Omental fat pad (tissue), 4 donors: ENCODE measurements around the gene CARD11. TPM values are rescaled to one million over a fixed set of nuclear protein-coding genes. Genes with fewer than 3 reads are reported as not detected.

Experiments used
- ATAC-seq: fragments of 150-250 bp; one replicate; pipeline ENCODE4 v1.9.1; 2016; ENCODE audit warnings: mild to moderate bottlenecking, moderate library complexity; ENCODE audit not compliant: low FRiP score
- DNase-seq: peaks from one replicate; pipeline ENCODE4 v3.0.0-alpha.2; 2019; ENCODE audit warnings: low spot score
- CTCF ChIP-seq, 3 donors: fragments of 450-650 bp; IDR thresholded peaks; one replicate each; pipeline ENCODE4 v1.5.1; 2016 to 2017; ENCODE audit warnings: antibody characterized with exemption in 3 of 3, mild to moderate bottlenecking in 3 of 3, moderate library complexity in 2 of 3
- total RNA-seq, 4 donors: library from RNA; depleted of rRNA; stranded (reverse); fragments of >200 nt; gene quantifications; one replicate each; pipeline ENCODE4 v1.1.0, GENCODE V29; 2016

The CARD11 gene
- total RNA-seq, 4 donors from 2014 or later = 0.75 to 1.4 (median 1.0) TPM

- ATAC-seq (no peak), DNase-seq (no peak)
- no peak for TF ChIP-seq CTCF (IDR thresholded peaks at IDR 0.05)
These were observed 43.1 kb downstream of the CARD11 start for GRCh38 chr7:3000566-3000965.

- TF ChIP-seq CTCF (IDR thresholded peaks at IDR 0.05) = no peak
- no peak for ATAC-seq
- no peak for DNase-seq
These were observed 44.6 kb downstream of the CARD11 start for GRCh38 chr7:2999078-2999500.

- no peak for TF ChIP-seq CTCF (IDR thresholded peaks at IDR 0.05)
- DNase-seq = no peak
- no peak for ATAC-seq
These were observed 46.7 kb downstream of the CARD11 start for GRCh38 chr7:2997014-2997413.

GRCh38 chr7:2996141-2996540 is 47.5 kb downstream of the CARD11 start:
- TF ChIP-seq CTCF (IDR thresholded peaks at IDR 0.05) = no peak
- ATAC-seq (no peak), DNase-seq (no peak)

GRCh38 chr7:2993868-2994267 is 49.8 kb downstream of the CARD11 start:
- ATAC-seq (no peak), DNase-seq (no peak)
- TF ChIP-seq CTCF (IDR thresholded peaks at IDR 0.05) = no peak

- no peak for TF ChIP-seq CTCF (IDR thresholded peaks at IDR 0.05)
- DNase-seq (no peak), ATAC-seq (no peak)
These were observed 50.3 kb downstream of the CARD11 start for GRCh38 chr7:2993396-2993795.

- DNase-seq (no peak), ATAC-seq (no peak)
- TF ChIP-seq CTCF (IDR thresholded peaks at IDR 0.05) = no peak
These were observed 52.7 kb downstream of the CARD11 start for GRCh38 chr7:2990949-2991470.
